Mesenteric fat pad (tissue), 1 donor: ENCODE measurements around the gene PLEKHH2. TPM values are rescaled to one million over a fixed set of nuclear protein-coding genes. Genes with fewer than 3 reads are reported as not detected.
"Not testable (repeated sequence)": the region's sequence is repeated elsewhere in the genome, so short reads cannot be mapped to it uniquely, and the experiment has no call there.

Experiments
- DNase-seq: peaks from one replicate; pipeline ENCODE4 v3.0.0-alpha.2; 2020; ENCODE audit warnings: low spot score
- long read RNA-seq: library from polyadenylated mRNA; unstranded; transcript quantifications from one replicate; pipeline ENCODE4 v2.0.0, GENCODE V29; 2020
- total RNA-seq: library from RNA; stranded (reverse); fragmentation: NEBNext Ultra II Directional; extraction: Animal tissue kit (Norgen Biotek cat#: 25700); gene quantifications from one replicate; pipeline ENCODE4 v1.2.1, GENCODE V29; 2021
- donor health status: DM: yes; HTN: yes; CAD: no.

PLEKHH2 gene
- 11.4 TPM for total RNA-seq
- long read RNA-seq, partial matches to known transcripts: 5 of 5 reads
- long read RNA-seq, other reads (novel, unspliced or antisense): 0 of 5 reads

DNA sequence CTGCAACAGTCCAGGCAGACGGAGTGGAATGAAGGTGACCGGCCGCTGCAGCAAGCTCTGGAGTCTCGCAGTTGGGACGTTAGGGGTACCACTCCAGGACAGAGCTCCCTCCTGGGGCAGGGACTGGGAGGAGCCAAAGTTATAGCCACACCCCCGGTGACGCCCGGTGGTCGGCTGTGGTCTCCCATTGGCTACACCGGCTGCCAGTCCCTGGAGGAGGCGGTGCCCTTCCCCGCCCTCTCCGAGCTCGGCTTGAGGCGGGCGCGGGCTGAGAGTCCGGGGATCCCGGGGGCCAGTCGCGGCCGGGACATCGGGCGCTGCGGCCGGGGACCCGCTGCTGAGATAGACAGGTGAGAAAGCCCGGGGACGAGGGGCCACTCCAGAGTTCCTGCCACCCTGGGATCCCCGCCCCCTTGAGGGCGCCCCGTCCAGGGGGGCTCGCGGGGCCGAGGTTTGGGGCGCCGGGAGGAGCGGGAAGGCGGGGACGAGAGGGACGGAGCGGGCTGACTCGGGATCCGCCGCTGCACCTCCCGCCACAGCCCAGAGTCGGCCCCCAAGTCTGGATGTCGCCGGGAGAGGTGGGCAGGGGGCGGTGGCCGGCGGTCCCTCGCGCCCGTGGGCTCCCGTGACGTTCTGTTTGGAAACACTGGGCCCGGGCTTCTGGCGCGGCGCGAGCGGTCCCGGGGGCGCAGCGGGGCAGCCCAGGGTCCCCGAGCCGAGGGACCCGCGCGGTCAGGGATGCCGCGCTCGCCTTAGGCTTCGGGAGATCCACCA lies at the start of gene PLEKHH2:
Gene PLEKHH2 (plus strand): TSS at position 231 of the 774 bp plus-strand sequence. CDS start 7,414 bp downstream, outside the sequence.
- peak; percentile 96 for DNase-seq

DNA sequence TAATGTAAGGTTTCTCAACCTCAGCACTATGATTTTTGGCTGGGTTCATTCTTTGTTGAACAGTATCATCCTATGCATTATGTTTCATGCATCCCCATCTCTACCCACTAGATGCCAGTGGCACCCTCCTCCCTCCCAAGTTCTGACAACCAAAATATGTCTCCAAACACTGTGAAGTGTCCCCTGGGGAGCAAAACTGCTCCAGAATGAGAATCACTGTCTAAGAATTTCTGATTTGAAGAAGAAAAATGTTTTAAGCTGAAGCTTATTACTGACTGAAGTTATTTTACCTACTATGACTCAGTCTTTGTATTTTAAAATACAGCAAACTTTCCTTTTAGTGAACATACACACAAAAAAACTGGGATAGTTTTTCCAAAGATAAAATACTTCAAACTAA lies 44.6 kb upstream of the PLEKHH2 start:
- DNase-seq: no peak

DNA sequence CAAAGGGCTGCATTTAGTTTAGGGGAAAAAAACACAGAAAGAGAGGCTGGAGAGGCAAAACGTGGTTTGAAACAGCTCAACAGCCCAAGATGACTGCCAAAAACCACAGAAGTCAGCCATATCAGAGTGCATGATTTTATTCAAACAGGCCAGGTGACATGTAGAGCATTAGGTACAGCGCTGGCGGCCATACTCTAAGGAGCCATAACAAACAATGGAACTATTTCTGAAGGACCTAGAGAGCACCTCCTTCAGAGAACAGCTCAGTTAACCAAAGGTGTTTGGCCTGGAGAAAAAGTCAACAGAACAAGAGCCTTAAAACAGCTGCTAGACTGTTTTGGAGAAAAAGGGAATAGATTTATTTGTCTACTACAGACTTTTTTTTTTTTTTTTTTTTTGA lies 43.8 kb upstream of the PLEKHH2 start:
- DNase-seq: no peak

DNA sequence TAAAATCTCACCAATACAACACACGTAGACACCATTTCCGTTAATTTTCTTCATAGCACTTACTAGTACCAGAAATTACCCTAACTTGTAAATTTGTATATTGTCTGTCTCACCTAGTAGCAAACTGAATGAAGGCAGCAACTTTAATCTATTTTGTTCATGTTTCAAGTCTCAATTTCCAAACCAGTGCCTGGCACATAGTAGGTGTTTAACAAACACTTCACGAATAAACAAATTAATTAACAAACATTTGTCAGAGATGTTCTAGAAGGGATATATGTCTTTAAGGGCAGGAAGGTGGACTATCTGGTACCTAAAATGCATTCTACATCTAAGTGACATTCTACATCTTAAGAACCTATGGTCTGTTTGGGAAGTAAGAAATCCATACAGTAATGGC lies 42.2 kb upstream of the PLEKHH2 start:
- DNase-seq: no peak

DNA sequence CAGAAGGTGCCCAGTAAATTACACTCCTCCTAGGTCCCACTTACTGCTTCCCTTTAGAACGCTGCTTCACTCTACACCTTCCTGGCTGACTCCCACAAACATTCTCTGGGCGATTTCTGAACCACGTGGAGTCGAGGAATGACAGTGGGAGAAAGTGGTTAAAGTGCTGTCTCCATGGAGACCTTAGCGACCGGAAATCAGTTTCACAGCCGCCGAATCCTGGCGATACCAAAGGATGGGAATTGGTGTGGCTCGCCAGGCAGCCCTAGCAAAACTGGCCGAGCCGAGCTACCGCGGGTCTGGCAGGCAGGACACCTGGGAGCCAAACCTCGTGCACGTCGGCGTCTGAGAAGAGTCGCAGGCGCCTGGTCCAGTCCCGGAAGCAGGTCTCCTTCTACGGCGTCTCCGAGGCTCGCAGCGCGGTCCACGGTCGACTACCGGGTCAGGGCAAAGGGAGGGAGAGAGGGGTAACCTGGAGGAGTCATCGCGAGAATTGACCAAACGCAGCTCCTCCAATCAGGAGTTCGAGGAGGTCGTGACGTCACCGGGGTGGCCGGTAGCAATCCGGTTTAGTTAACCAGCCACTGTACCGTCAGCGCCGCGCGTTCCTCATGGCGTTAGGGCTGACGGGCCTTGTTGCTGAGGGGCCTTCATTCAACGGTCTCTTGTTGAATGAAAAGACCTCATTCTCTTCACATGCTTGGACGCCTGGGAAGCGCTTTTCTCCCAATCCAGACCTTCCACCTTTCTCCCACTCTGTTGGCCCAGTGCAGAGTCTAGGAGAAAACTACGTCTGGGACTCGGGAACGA lies 41.3 kb upstream of the PLEKHH2 start, which contains the start of gene THADA:
Gene THADA (minus strand): TSS at position 436 of the 810 bp plus-strand sequence. CDS start 3,646 bp downstream, outside the sequence.
- peak; percentile 99 for DNase-seq

DNA sequence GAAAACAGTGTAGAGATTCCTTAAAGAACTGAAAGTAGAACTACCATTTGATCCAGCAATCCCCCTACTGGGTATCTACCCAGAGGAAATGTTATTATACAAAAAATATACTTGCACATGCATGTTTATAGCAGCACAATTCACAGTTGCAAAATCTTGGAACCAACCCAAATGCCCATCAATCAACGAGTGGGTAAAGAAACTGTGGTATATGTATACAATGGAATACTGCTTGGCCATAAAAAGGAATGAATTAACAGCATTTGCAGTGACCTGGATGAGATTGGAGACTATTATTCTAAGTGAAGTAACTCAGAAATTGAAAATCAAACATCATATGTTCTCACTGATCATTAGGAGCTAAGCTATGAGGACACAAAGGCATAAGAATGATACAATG lies 36.5 kb upstream of the PLEKHH2 start:
- not testable (repeated sequence) for DNase-seq

DNA sequence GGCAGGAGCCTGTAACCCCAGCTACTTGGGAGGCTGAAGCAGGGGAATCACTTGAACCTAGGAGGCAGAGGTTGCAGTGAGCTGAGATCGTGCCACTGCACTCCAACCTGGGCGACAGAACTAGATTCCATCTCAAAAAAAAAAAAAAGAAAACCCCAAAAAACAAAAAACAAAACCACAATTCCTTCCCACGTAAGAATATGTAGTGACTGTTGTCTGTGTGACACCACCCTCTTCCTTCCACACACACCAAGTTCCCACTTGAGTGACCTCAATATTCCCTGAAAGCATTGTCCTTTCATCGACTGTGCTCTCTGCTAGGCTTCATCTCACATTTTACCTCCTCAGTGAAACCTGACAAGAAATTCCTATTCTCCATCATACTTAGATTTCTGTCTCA lies 32.4 kb upstream of the PLEKHH2 start:
- no peak for DNase-seq

DNA sequence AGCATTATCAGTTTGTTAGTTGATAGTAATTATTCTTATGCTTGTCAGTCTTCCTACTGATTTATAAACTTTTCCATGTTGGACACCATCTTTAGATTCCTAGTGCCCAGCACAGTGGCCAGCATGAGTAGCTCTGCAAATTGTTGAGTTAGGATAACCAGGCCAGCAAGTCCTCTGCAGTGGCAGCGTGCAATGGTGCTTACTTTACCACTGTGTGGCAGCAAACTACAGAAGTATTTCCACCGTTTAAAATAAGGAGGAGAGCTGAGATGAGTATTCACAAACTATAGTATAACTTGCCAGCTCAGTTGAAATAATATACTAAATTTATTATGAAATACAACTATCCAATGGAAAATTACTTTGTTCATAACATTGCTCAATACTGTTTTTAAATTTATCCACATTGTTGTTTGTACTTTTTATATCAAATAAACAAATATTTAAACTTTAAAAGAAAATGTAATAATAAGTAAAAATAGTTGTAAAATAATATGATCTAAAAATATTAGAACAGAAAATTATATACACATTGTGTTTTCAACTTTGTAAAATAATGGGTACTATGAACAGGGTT lies 31.9 kb upstream of the PLEKHH2 start:
- no peak for DNase-seq

DNA sequence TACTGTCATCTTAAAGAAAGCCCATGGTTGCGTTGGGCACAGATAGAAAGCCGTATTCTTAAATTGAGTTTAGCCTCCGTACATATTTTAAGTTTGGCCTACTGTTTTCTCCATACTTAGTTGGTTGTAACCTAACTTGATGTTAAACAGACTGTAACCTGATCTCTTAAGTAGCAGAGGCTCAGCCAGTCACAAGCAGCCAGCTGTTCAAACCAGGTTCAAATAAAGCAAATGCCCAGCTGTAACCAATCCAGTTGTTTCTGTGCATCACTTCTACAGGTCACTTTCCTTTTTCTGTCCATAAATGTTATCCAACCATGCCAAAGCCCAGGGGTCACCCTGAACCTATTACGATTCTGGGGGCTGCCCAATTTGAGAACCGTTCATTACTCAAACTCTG lies 31.2 kb upstream of the PLEKHH2 start:
- DNase-seq: no peak

DNA sequence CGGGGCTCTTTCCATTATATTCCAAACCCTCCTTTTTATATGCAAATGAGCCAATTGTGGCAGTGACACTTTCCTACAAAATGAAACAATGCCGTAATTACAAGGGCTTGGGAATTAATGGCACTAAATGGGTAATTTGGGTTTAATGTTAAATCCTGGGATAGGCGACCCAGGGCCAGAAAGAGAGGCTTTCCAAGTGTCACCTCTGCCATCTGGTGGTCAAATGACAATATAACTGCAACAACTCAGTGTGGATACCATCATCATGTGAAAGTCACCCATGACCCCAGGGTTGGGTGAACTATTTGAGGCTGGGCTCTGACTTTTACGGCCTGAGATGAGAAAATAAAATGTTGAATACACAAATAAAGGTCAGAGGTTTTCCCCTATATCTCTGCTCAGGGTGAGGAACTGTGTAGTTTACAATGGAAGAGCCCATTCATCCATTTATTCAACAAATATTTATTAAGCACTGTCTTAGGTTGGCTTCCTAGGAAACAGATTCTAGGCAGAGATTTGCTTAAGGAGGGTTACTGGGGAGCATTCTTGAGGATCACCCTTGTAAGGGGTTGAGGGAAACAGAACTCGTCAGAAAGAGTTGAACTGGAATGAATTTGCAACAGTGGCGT lies 27.7 kb upstream of the PLEKHH2 start:
- no peak for DNase-seq

DNA sequence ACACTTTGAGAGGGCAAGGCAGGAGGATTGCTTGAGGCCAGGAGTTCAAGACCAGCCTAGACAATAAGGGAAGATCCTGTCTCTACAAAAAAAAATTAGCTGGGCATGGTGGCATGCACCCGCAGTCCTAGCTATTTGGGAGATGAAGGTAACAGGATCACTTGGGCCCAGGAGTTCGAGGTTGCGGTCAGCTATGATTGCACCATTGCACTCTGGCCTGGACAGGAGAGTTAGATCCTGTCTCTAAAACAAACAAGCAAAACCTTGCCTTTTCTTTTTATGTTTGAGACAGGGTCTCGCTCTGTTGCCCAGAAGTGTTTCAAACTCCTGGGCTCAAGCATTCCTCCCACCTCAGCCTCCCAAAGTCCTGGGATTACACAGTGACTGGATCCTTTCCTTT lies 26.7 kb upstream of the PLEKHH2 start:
- DNase-seq: no peak

DNA sequence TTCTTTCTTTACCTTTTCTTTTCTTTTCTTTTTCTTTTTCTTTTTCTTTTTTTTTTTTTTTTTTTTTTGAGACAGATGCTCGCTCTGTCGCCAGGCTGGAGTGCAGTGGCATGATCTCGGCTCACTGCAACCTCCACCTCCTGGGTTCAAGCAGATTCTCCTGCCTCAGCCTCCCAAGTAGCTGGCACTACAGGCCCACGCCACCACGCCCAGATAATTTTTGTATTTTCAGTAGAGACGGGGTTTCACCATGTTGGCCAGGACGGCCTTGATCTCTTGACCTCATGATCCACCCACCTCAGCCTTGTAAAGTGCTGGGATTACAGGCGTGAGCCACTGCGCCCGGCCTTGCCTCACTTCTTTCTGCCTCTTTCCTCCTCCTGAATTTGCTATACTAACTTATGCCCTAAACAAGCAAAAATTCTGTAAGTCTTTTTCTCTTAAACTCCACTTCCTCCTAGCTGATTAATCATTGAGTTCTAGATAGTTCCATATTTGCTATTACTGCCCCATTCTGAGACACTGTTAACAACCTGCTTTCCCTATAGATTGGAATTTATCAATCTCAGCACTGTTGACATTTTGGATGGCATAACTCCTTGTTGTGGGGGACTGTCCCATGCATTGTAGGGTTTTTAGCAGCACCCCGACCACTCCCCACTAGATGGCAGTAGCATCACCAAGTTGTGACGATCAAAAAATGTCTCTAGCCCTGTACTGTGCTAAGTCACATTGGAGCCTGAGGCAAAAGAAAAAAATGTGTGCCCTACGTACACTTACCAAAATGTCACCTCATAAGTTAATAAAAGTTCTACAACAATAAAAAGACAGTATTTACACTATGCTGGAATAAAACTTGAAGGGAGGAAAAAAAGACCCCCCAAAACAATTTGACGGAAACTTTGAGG lies 24.8 kb upstream of the PLEKHH2 start:
- DNase-seq: no peak

DNA sequence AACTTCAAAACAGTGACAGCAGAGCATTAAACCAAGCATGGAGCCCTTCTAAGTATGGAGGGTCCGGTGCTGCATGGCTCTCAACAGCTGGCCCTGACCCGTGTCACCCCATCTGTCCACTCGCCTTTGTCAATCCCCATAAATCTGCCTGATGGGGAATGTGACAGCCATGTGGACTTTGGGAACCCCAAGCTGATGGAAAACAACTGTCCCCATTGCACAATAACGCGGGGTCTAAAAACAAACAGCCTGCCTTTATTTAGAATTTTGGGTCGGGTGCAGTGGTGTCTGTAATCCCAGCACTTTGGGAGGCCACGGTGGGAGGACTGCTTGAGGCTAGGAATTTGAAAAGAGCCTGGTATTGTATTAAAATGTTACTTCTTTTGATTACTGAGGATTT lies 24.1 kb upstream of the PLEKHH2 start:
- DNase-seq: no peak

DNA sequence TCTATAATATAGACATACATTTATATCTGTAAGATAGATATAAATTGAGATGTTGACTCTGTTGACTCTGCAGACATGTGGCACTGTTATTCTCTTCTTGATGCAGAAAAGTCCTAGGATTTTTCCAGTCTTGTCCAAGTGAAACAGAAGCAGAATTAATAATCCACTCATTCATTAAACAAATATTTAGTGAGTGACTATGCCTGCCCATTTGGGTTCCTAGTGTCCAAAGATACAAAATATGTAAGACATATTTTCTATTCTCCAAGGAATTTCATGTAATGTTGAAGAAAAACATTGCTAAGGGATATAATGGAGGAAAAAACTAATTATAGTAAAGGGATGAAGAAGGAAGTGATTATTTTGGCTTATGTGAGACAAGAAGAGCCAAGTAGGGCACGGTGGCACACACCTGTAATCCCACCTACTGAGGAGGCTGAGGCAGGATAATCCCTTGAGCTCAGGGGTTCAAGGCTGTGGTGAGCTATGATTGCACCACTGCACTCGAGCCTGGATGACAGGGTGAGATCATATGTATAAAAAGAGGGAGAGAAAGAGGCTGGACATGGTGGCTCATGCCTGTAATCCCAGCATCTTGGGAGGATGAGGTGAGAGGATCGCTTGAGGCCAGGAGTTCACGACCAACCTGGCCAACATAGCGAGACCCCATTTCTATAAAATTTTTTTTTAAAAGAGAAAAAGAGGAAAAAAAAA lies 19.9 kb upstream of the PLEKHH2 start:
- DNase-seq: no peak

DNA sequence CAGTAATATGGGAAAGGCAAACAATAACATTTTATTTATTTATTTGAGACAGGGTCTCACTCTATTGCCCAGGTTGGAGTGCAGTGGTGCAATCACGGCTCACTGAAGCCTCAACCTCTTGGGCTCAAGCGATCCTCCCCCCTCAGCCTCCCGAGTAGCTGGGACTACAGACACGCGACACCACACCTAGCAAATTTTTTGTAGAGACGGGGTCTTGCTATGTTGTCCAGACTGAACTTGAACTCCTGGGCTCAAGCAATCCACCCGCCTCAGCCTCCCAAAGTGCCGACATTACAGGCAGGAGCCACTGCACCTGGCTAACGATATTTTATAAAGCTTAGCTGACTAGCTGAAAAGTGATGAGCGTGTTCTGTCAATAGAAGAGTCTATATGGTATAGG lies 17.5 kb upstream of the PLEKHH2 start:
- DNase-seq: no peak

DNA sequence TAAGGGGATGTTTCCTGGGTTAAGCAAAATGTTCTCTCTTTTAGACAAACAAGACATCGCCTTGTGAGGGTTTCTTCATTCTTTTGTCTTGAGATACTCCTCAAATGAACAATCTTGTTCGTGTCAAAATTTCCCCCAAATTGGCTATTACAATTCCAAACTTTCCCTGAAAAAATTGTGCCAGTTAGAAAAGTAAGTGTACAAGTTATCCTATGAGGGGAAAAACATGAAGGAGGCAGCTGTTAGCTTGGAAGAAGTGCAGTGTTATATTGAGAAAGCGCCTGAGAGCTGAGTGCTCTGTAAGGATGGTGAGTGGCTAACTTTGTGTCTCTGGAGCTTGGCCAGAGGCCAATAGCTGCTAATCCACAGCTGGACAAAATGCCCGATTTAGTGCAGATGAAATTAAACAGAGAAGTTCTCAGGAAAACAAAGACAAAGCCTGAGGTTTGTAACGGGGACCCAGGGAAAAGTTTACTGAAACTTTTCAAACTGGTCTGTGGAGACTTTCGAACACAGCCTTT lies 14.1 kb upstream of the PLEKHH2 start:
- no peak for DNase-seq

DNA sequence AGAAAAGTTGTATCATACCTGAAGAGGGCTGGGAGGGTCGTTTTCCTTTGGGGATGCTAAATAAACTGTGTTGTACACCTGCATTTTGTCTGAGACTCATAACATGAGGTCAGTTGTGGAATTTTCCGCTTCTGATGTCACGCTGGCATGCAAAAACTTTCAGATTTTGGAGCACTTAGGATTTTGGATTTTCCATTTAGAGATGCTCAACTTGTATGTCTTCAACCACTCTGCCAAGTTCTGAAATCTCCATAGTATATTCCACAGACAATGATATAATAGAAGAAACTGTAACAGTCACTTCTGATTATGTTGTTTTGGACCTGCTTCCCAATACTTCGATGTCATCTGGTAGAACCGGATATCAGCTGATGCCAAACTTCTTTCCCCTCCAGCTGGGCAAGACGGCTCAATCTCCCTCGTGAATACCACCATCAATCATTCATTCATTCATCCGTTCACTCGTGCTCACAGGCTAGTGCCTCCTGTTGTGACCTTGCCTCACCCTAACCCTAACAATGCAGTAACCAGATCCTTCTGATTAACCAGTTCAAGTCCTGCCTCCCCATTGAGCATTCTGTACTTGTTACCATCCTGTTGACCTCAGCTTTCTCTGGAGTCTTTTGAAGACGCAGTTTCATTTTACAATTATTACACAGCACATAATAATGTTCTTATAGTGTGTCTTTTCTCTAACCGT lies 5.3 kb upstream of the PLEKHH2 start:
- no peak for DNase-seq

DNA sequence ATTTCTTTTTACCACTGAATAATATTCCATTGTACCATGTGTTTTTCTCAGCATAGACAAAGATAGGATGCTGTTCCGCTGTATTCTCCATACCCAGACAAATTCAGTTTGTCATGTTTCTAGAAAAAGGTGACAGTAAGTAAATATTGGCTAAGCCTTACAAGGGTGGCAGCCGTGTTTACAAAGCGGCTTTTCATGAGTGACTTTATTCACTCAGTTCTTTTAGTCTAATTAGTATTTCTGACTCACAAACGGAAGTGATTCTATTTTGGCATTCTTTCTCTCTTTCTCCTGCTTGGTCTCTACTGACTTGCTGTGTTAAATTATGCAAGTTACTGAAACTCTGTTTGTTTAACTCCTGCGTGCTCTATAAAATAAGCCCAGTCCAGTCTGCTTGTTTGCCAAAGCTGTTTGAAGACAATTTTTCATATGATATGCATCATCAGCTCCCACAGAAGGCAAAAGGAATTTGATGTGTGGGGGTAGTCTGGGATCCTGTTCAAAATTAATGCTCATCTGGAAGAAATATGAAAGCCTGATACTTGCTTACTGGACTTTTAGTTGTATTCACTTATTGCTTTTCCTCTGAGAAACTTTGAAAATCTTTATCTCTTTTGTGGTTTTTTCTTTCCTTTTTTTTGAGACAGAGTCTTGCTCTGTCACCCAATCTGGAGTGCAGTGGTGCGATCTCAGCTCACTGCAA lies 2.3 kb upstream of the PLEKHH2 start:
- DNase-seq: no peak
